B cell (primary cell): ENCODE measurements around the gene PTPRN2. TPM values are rescaled to one million over a fixed set of nuclear protein-coding genes. Genes with fewer than 3 reads are reported as not detected.

Experiments used
- ATAC-seq: fragments of 200-7000 bp; cut with Tn5 transposase; one replicate; pipeline ENCODE4 v1.10.0; 2021; ENCODE audit warnings: low read depth, mild to moderate bottlenecking, moderate number of reproducible peaks, moderate library complexity
- CTCF ChIA-PET: fragments of 350-600 bp; sonication (Branson Sonifier 250); formaldehyde crosslinking; loops from one replicate; lab custom pipeline; 2021; ENCODE audit warnings: antibody characterized with exemption, inconsistent platforms; lab: Charles Lee
- POLR2A ChIA-PET: fragments of 350-600 bp; sonication (Branson Sonifier 250); formaldehyde crosslinking; loops from one replicate; lab custom pipeline; 2021; ENCODE audit warnings: antibody characterized with exemption; lab: Charles Lee
- DNase-seq: peaks from one replicate; pipeline ENCODE4 v3.0.0; 2013
- H2AFZ ChIP-seq: 2 replicates; pipeline ENCODE4 v1.6.1; 2012; ENCODE audit warnings: mild to moderate bottlenecking, low read depth, low read length; ENCODE audit not compliant: insufficient read depth, poor library complexity, severe bottlenecking
- H3K27ac ChIP-seq, 2 donors: 1 replicate in 1 of 2; 2 replicates in 1 of 2; pipeline ENCODE4 v1.5.1; 2012 to 2013; ENCODE audit warnings: low read length in 2 of 2, mild to moderate bottlenecking in 2 of 2, moderate library complexity in 1 of 2
- H3K27me3 ChIP-seq, 4 experiments: fragments of 200-600 bp in 1 of 4; sonication (generic) in 1 of 4; replicated peaks in 1 of 4; 1 replicate in 2 of 4; 2 replicates in 2 of 4; pipeline versions ENCODE4 v1.6.1 to v1.7.0; 2013 to 2016; ENCODE audit warnings: low read length in 3 of 4, mild to moderate bottlenecking in 2 of 4, mixed read lengths in 1 of 4, moderate library complexity in 1 of 4; ENCODE audit not compliant: insufficient read depth in 4 of 4, control insufficient read depth in 3 of 4; ENCODE audit errors: control extremely low read depth in 1 of 4
- H3K36me3 ChIP-seq, 2 experiments: replicated peaks in 1 of 2; 1 replicate in 1 of 2; 2 replicates in 1 of 2; pipeline versions ENCODE4 v1.6.1 to v1.7.1; 2013; ENCODE audit warnings: low read length in 1 of 2; ENCODE audit not compliant: insufficient read depth in 2 of 2, control insufficient read depth in 1 of 2; ENCODE audit errors: control extremely low read depth in 1 of 2, extremely low read depth in 1 of 2
- H3K4me1 ChIP-seq, 2 donors: fragments of 200-600 bp in 1 of 2; sonication (generic) in 1 of 2; 1 replicate in 1 of 2; 2 replicates in 1 of 2; pipeline versions ENCODE4 v1.5.1 to v1.6.1; 2013 to 2017; ENCODE audit warnings: low read length in 2 of 2; ENCODE audit not compliant: control insufficient read depth in 2 of 2, insufficient read depth in 2 of 2
- H3K4me2 ChIP-seq: replicated peaks from 2 replicates; pipeline ENCODE3; 2012; ENCODE audit warnings: mild to moderate bottlenecking, low read depth, low read length; ENCODE audit not compliant: poor library complexity, severe bottlenecking
- H3K4me3 ChIP-seq, 5 experiments: fragments of 200-600 bp in 1 of 5; sonication (generic) in 1 of 5; 1 replicate in 3 of 5; 2 replicates in 2 of 5; pipeline versions ENCODE4 v1.5.1 to v1.7.0; 2011 to 2016; ENCODE audit warnings: low read length in 4 of 5, mild to moderate bottlenecking in 4 of 5, low read depth in 2 of 5, control low read depth in 1 of 5, moderate library complexity in 1 of 5; ENCODE audit not compliant: insufficient read depth in 1 of 5; ENCODE audit errors: control extremely low read depth in 1 of 5, extremely low read depth in 1 of 5
- H3K79me2 ChIP-seq: fragments of 200-600 bp; sonication (generic); one replicate; pipeline ENCODE4 v1.6.0; 2016; ENCODE audit warnings: low read length; ENCODE audit not compliant: control insufficient read depth, insufficient read depth
- H3K9ac ChIP-seq: fragments of 200-600 bp; sonication (generic); 2 replicates; pipeline ENCODE4 v1.6.1; 2017; ENCODE audit warnings: mild to moderate bottlenecking, low read length, moderate library complexity
- H3K9me3 ChIP-seq, 3 donors: one replicate each; pipeline versions ENCODE4 v1.6.1 to v1.7.1; 2013; ENCODE audit warnings: low read length in 2 of 3; ENCODE audit not compliant: control insufficient read depth in 2 of 3, insufficient read depth in 1 of 3; ENCODE audit errors: control extremely low read depth in 1 of 3
- H4K20me1 ChIP-seq: 2 replicates; pipeline ENCODE4 v1.6.0; 2012; ENCODE audit warnings: mild to moderate bottlenecking, low read length; ENCODE audit not compliant: insufficient read depth, control insufficient read depth, poor library complexity, severe bottlenecking
- H3K27ac Mint-ChIP-seq: one replicate; pipeline ENCODE4 v1.8.0; 2021; ENCODE audit warnings: mixed read lengths
- H3K27me3 Mint-ChIP-seq: one replicate; pipeline ENCODE4 v1.8.0; 2021; ENCODE audit warnings: mixed read lengths
- H3K4me1 Mint-ChIP-seq: one replicate; pipeline ENCODE4 v1.8.0; 2021; ENCODE audit warnings: mixed read lengths
- H3K4me3 Mint-ChIP-seq: one replicate; pipeline ENCODE4 v1.8.0; 2021; ENCODE audit warnings: mixed read lengths
- H3K9me3 Mint-ChIP-seq: one replicate; pipeline ENCODE4 v1.8.0; 2022; ENCODE audit warnings: mixed read lengths; ENCODE audit not compliant: insufficient read depth
- CTCF ChIP-seq: fragments of 200-600 bp; IDR thresholded peaks from one replicate; pipeline ENCODE4 v1.8.0; 2022; ENCODE audit warnings: antibody characterized with exemption, mild to moderate bottlenecking
- EZH2 ChIP-seq: IDR thresholded peaks from 2 replicates; pipeline ENCODE4 v1.6.1; 2012; ENCODE audit warnings: borderline replicate concordance, low read depth, mild to moderate bottlenecking, moderate library complexity, low read length; ENCODE audit not compliant: insufficient read depth, poor library complexity, severe bottlenecking
- WGBS: methylation state at CpG from one replicate; pipeline ENCODE4 v1.1.5; 2013; ENCODE audit warnings: missing lambda C conversion rate; ENCODE audit not compliant: insufficient coverage; 5-methylcytosine and 5-hydroxymethylcytosine counted together
- intact Hi-C: fragments of 100-400 bp; cut with micrococcal nuclease; formaldehyde crosslinking; loops from one replicate; pipeline ENCODE4 v1.10.0; 2022
- polyA plus RNA-seq: library from polyadenylated mRNA; depleted of rRNA; stranded (reverse); fragments of >200 nt; gene quantifications from 2 replicates; pipeline ENCODE4 v1.2.3, GENCODE V29; 2012
- total RNA-seq, 2 donors: library from RNA; stranded (reverse); fragments of 120-200 nt in 1 of 2; gene quantifications; 1 replicate in 1 of 2; 2 replicates in 1 of 2; pipeline versions ENCODE4 v1.2.3 to v1.2.4, GENCODE V29; 2013 to 2022

Gene PTPRN2
- total and polyA plus RNA-seq, 2 donors (not counting 1 experiment from before 2014, with no cell fraction given), result 2.0 to 5.0 TPM

GRCh38 chr7:157717211-157718174 is 870.1 kb downstream of the PTPRN2 start:
- ChIA-PET POLR2A (no interaction called here), CTCF (no interaction called here)
- H3K79me2 ChIP-seq, result no peaks in the 10 kb centered on the region
- no peaks in the 10 kb centered on the region for H3K4me1 Mint-ChIP-seq
- DNase-seq (no peak), ATAC-seq (no peak)
- 96% methylated on average over 24 of the region's 31 CpGs for WGBS
- no peaks in the 10 kb centered on the region for H3K4me1 ChIP-seq
- H4K20me1 ChIP-seq, result no peaks in the 10 kb centered on the region
- H2AFZ ChIP-seq, result no peak overlapping the region
- TF ChIP-seq EZH2, result no peak
- no peak for TF ChIP-seq CTCF
- H3K4me3 ChIP-seq, result no peak overlapping the region
- intact Hi-C loops, result no loop called here
- H3K4me3 Mint-ChIP-seq, result no peak overlapping the region
- H3K27ac ChIP-seq, result no peak overlapping the region
- no peak overlapping the region for H3K27ac Mint-ChIP-seq
- H3K4me2 ChIP-seq, result no peak overlapping the region
- H3K27me3 Mint-ChIP-seq, result no peaks in the 10 kb centered on the region
- H3K27me3 ChIP-seq, result no peaks in the 10 kb centered on the region
- H3K9ac ChIP-seq, result no peak overlapping the region
- no peaks in the 10 kb centered on the region for H3K36me3 ChIP-seq
- peaks cover 0 to 47% (median 0%) of the 10 kb centered on the region in 3 donors for H3K9me3 ChIP-seq
- H3K9me3 Mint-ChIP-seq, result no peaks in the 10 kb centered on the region

GRCh38 chr7:157715938-157716280 is 871.7 kb downstream of the PTPRN2 start:
- DNase-seq, result no peak
- Mint-ChIP-seq H3K9me3 (no peaks in the 10 kb centered on the region), H3K4me3 (no peak overlapping the region), H3K27me3 (no peaks in the 10 kb centered on the region), H3K4me1 (no peaks in the 10 kb centered on the region), H3K27ac (no peak overlapping the region)
- ChIA-PET POLR2A (no interaction called here), CTCF (no interaction called here)
- intact Hi-C loops, result no loop called here
- no peaks in the 10 kb centered on the region for H3K36me3 ChIP-seq
- WGBS, result 80% methylated on average over 6 of the region's 8 CpGs
- no peaks in the 10 kb centered on the region for H3K4me1 ChIP-seq
- no peak overlapping the region for H3K4me3 ChIP-seq
- no peak for ATAC-seq
- H3K27me3 ChIP-seq, result no peaks in the 10 kb centered on the region
- H2AFZ ChIP-seq, result no peak overlapping the region
- H4K20me1 ChIP-seq, result no peaks in the 10 kb centered on the region
- H3K79me2 ChIP-seq, result no peaks in the 10 kb centered on the region
- H3K4me2 ChIP-seq, result no peak overlapping the region
- peaks cover 0 to 50% (median 0%) of the 10 kb centered on the region in 3 donors for H3K9me3 ChIP-seq
- H3K9ac ChIP-seq, result no peak overlapping the region
- no peak overlapping the region for H3K27ac ChIP-seq
- TF ChIP-seq EZH2 (no peak), CTCF (no peak)
